Measurements from ENCODE around the gene IL5. TPM values are rescaled to one million over a fixed set of nuclear protein-coding genes. Genes with fewer than 3 reads are reported as not detected.

IL5 gene
- total and polyA plus RNA-seq, 7 experiments from 2014 or later: 1.2 TPM; not detected in 6

DNA sequence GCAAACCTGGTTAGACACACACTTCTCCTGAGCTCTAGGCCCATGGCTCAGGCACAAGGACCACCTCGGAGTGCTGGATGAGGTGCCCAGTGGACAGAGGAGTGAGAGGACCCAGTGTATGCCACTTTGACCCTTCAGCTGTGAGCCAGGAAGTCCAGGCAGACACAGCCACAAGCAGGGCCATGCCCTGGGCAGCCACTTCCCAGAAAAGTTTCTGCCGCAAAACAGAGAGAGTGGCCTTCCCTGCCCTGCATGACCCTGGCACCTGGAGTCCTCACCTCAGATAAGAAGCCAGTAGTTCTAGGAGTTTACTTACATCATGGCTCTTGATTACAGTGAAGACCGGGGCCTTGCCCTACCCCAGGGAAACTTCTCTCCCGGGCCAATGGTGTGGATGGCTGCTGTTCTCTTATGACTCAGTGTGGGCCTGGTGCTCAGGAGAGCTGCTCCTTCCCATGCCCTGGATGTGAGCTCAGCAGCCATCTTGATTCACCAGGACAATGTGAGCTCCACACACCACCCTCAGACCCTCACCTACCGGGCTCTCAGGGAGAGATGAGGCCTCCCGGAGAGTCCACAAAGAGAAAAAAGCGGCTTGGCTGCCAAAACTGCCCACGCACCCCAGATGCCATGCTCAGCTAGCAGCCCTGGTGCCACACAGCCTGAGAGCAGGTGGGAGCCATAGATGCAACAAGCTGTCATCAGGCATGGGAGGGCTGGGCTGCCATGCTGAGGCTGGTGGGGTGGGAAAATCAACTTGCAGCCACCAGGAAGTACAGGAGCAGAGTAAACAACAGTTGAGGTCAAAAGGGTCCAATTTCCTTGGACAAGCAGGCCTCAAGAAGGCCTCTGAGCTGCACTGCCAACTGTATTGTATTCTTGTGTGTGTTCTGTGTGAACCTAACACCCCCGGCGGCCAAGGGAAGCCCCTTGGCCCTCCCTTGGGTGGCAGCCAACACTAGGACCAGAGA is 41.1 kb downstream of the IL5 start:
- Histone ChIP-seq H3K27ac (ENCODE audit: low read depth, low read length) (no peak overlapping the region), H3K4me1 (ENCODE audit: control insufficient read depth in 2 of 2, insufficient read depth in 2 of 2, low read length in 2 of 2) (peaks cover 12 to 18% of the 10 kb centered on the region in 2 donors), H3K4me3 (ENCODE audit: low read length) (no peak overlapping the region), H3K9me3 (ENCODE audit: control insufficient read depth in 2 of 3, low read length in 3 of 3) (no peaks in the 10 kb centered on the region), H3K36me3 (ENCODE audit: control insufficient read depth in 2 of 3, insufficient read depth in 3 of 3, low read length in 3 of 3) (no peaks in the 10 kb centered on the region), H3K27me3 (ENCODE audit: control insufficient read depth in 2 of 2, insufficient read depth in 2 of 2, low read length in 2 of 2) (no peaks in the 10 kb centered on the region)
- Mint-ChIP-seq H3K27me3 (peaks cover under 1 to 5% (median 3%) of the 10 kb centered on the region in 5 donors), H3K36me3 (peaks cover 0 to under 1% (median 0%) of the 10 kb centered on the region in 5 donors), H3K27ac (no peak overlapping the region), H3K9me3 (peaks cover 0 to 2% (median 0%) of the 10 kb centered on the region in 11 donors), H3K4me3 (no peak overlapping the region), H3K4me1 (peaks cover 6 to 48% (median 29%) of the 10 kb centered on the region in 7 donors)
- ChIA-PET CTCF (interaction anchor here (0.9 to 8.4 kb wide), 11 partner anchors 8 to 139 kb away, joined by 3 to 243 read pairs (median 8); partner anchors contain the start of gene IRF1), POLR2A (interaction anchor here (1.8 to 9.2 kb wide), 4 partner anchors 15 to 120 kb away, joined by 8 to 152 read pairs (median 106); partner anchors contain the start of gene IRF1)
- intact Hi-C loops (cut with micrococcal nuclease): loop anchor here (1.0 to 10.0 kb wide), 4 partner anchors 83 to 267 kb away; no protein-coding TSS in a partner anchor
- ATAC-seq (no peak), DNase-seq (no peak)

DNA sequence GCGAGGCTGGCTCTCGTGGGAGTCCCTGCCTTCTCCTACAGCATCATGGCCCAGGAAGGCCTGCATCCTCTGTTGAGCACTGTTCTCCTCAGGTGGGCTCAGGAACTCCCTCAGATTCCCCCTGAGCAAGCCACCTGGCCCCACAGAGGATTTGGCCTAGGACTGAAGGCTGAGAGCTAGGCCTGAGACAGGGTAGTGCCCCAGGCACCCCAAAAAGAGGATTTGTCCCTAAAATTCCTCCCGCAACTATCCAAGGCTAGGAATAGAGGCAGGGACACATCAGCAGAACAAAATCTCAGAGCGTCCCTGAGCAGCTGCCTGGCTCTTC is 41.7 kb downstream of the IL5 start:
- ChIA-PET POLR2A (interaction anchor here (0.8 to 9.2 kb wide), 7 partner anchors 10 to 120 kb away, joined by 3 to 152 read pairs (median 8); partner anchors contain the start of gene IRF1), CTCF (interaction anchor here (0.9 to 8.4 kb wide), 21 partner anchors 8 to 263 kb away, joined by 3 to 243 read pairs (median 7); partner anchors contain the start of gene IRF1)
- peaks cover 12 to 21% of the 10 kb centered on the region in 2 donors for H3K4me1 ChIP-seq (ENCODE audit: control insufficient read depth in 2 of 2, insufficient read depth in 2 of 2, low read length in 2 of 2)
- H3K27me3 Mint-ChIP-seq: peaks cover 0 to 5% (median 0%) of the 10 kb centered on the region in 5 donors
- H3K27me3 ChIP-seq (ENCODE audit: control insufficient read depth in 2 of 2, insufficient read depth in 2 of 2, low read length in 2 of 2): no peaks in the 10 kb centered on the region
- no peaks in the 10 kb centered on the region for H3K36me3 ChIP-seq (ENCODE audit: control insufficient read depth in 2 of 3, insufficient read depth in 3 of 3, low read length in 3 of 3)
- DNase-seq: no peak
- H3K27ac Mint-ChIP-seq: peak overlapping the region in 1 of 9 donors; percentile 98
- H3K9me3 Mint-ChIP-seq: peaks cover 0 to 2% (median 0%) of the 10 kb centered on the region in 11 donors
- no peaks in the 10 kb centered on the region for H3K9me3 ChIP-seq (ENCODE audit: control insufficient read depth in 2 of 3, low read length in 3 of 3)
- H3K4me1 Mint-ChIP-seq: peaks cover 6 to 50% (median 31%) of the 10 kb centered on the region in 7 donors
- H3K4me3 ChIP-seq (ENCODE audit: low read length): no peak overlapping the region
- intact Hi-C loops (cut with micrococcal nuclease): loop anchor here (1.0 to 10.0 kb wide), 4 partner anchors 82 to 267 kb away; no protein-coding TSS in a partner anchor
- H3K4me3 Mint-ChIP-seq: no peak overlapping the region
- H3K27ac ChIP-seq (ENCODE audit: low read depth, low read length): no peak overlapping the region
- no peak for ATAC-seq
- H3K36me3 Mint-ChIP-seq: no peaks in the 10 kb centered on the region

- H3K4me1 ChIP-seq (ENCODE audit: control insufficient read depth in 2 of 2, insufficient read depth in 2 of 2, low read length in 2 of 2): peaks cover 12 to 21% of the 10 kb centered on the region in 2 donors
- Mint-ChIP-seq H3K36me3 (no peaks in the 10 kb centered on the region), H3K4me1 (peaks cover 6 to 48% (median 31%) of the 10 kb centered on the region in 7 donors), H3K27me3 (peaks cover 0 to 5% (median 0%) of the 10 kb centered on the region in 5 donors), H3K9me3 (no peaks in the 10 kb centered on the region), H3K27ac (peak overlapping the region in 8 of 9 donors; percentile 26 to 98 (median 82)), H3K4me3 (peak overlapping the region in 1 of 10 donors; percentile 48)
- intact Hi-C loops (cut with micrococcal nuclease): loop anchor here (1.0 to 10.0 kb wide), 5 partner anchors 11 to 266 kb away; partner anchors contain the start of gene IRF1 (in 1 of the 2)
- H3K27me3 ChIP-seq (ENCODE audit: control insufficient read depth in 2 of 2, insufficient read depth in 2 of 2, low read length in 2 of 2): no peaks in the 10 kb centered on the region
- peak overlapping the region; percentile 99 for H3K27ac ChIP-seq (ENCODE audit: low read depth, low read length)
- peak; percentile 52 to 85 (median 76) for DNase-seq
- peak; percentile 52 for ATAC-seq
- H3K36me3 ChIP-seq (ENCODE audit: control insufficient read depth in 2 of 3, insufficient read depth in 3 of 3, low read length in 3 of 3): no peaks in the 10 kb centered on the region
- H3K4me3 ChIP-seq (ENCODE audit: low read length): no peak overlapping the region
- no peaks in the 10 kb centered on the region for H3K9me3 ChIP-seq (ENCODE audit: control insufficient read depth in 2 of 3, low read length in 3 of 3)
- CTCF ChIA-PET: interaction anchor here (0.7 to 8.4 kb wide), 32 partner anchors 8 to 310 kb away, joined by 3 to 243 read pairs (median 5); partner anchors contain the start of genes IRF1 and SLC22A5
- POLR2A ChIA-PET: interaction anchor here (0.7 to 17.6 kb wide), 12 partner anchors 9 to 114 kb away, joined by 3 to 268 read pairs (median 6); partner anchors contain the start of gene IRF1
Observed at GRCh38 chr5:132500931-132501628, 42.2 kb downstream of the IL5 start.

GRCh38 chr5:132500244-132500930 is 42.9 kb downstream of the IL5 start:
- DNase-seq (peak in 1 of 9 donors; percentile 6), ATAC-seq (no peak)
- Mint-ChIP-seq H3K9me3 (no peaks in the 10 kb centered on the region), H3K4me3 (peak overlapping the region in 1 of 10 donors; percentile 48), H3K27ac (peak overlapping the region in 8 of 9 donors; percentile 65 to 98 (median 92)), H3K27me3 (peaks cover 0 to 2% (median 0%) of the 10 kb centered on the region in 5 donors), H3K4me1 (peaks cover 6 to 48% (median 35%) of the 10 kb centered on the region in 7 donors), H3K36me3 (no peaks in the 10 kb centered on the region)
- CTCF ChIA-PET: interaction anchor here (0.7 to 8.4 kb wide), 32 partner anchors 7 to 311 kb away, joined by 3 to 243 read pairs (median 5); partner anchors contain the start of genes IRF1 and SLC22A5
- Histone ChIP-seq H3K36me3 (ENCODE audit: control insufficient read depth in 2 of 3, insufficient read depth in 3 of 3, low read length in 3 of 3) (no peaks in the 10 kb centered on the region), H3K27ac (ENCODE audit: low read depth, low read length) (peak overlapping the region; percentile 99), H3K9me3 (ENCODE audit: control insufficient read depth in 2 of 3, low read length in 3 of 3) (no peaks in the 10 kb centered on the region), H3K27me3 (ENCODE audit: control insufficient read depth in 2 of 2, insufficient read depth in 2 of 2, low read length in 2 of 2) (no peaks in the 10 kb centered on the region), H3K4me1 (ENCODE audit: control insufficient read depth in 2 of 2, insufficient read depth in 2 of 2, low read length in 2 of 2) (peaks cover 15 to 24% of the 10 kb centered on the region in 2 donors), H3K4me3 (ENCODE audit: low read length) (no peak overlapping the region)
- intact Hi-C loops (cut with micrococcal nuclease): loop anchor here (1.0 to 10.0 kb wide), 3 partner anchors 10 to 266 kb away; partner anchors contain the start of gene IRF1 (in 1 of the 2)
- POLR2A ChIA-PET: interaction anchor here (0.7 to 17.6 kb wide), 13 partner anchors 8 to 113 kb away, joined by 3 to 268 read pairs (median 6); partner anchors contain the start of gene IRF1

- Mint-ChIP-seq H3K27me3 (peaks cover 0 to 2% (median 0%) of the 10 kb centered on the region in 5 donors), H3K36me3 (no peaks in the 10 kb centered on the region), H3K4me3 (no peak overlapping the region), H3K27ac (peak overlapping the region; percentile 30 to 98 (median 87)), H3K9me3 (no peaks in the 10 kb centered on the region), H3K4me1 (peaks cover 12 to 54% (median 43%) of the 10 kb centered on the region in 7 donors)
- ChIA-PET CTCF (interaction anchor here (0.6 to 8.4 kb wide), 20 partner anchors 9 to 486 kb away, joined by 3 to 243 read pairs (median 4); partner anchors contain the start of gene IRF1), POLR2A (interaction anchor here (1.0 to 17.6 kb wide), 11 partner anchors 13 to 112 kb away, joined by 3 to 268 read pairs (median 7); partner anchors contain the start of gene IRF1)
- H3K27me3 ChIP-seq (ENCODE audit: control insufficient read depth in 2 of 2, insufficient read depth in 2 of 2, low read length in 2 of 2): no peaks in the 10 kb centered on the region
- ATAC-seq (no peak), DNase-seq (no peak)
- no peaks in the 10 kb centered on the region for H3K36me3 ChIP-seq (ENCODE audit: control insufficient read depth in 2 of 3, insufficient read depth in 3 of 3, low read length in 3 of 3)
- intact Hi-C loops (cut with micrococcal nuclease): loop anchor here (1.0 to 10.0 kb wide), 11 partner anchors 9 to 1875 kb away; partner anchors contain the start of genes SLC22A4 (in 2 of the 2), IL3 (in 1 of the 2), IRF1 (in 1 of the 2) and RAPGEF6 (in 1 of the 2)
- no peak overlapping the region for H3K4me3 ChIP-seq (ENCODE audit: low read length)
- peak overlapping the region; percentile 99 for H3K27ac ChIP-seq (ENCODE audit: low read depth, low read length)
- peaks cover 22 to 31% of the 10 kb centered on the region in 2 donors for H3K4me1 ChIP-seq (ENCODE audit: control insufficient read depth in 2 of 2, insufficient read depth in 2 of 2, low read length in 2 of 2)
- H3K9me3 ChIP-seq (ENCODE audit: control insufficient read depth in 2 of 3, low read length in 3 of 3): no peaks in the 10 kb centered on the region
Observed at GRCh38 chr5:132499440-132500243, 43.7 kb downstream of the IL5 start.
